HepG2 (cell line): Measurements from ENCODE around the gene TTC19. TPM values are rescaled to one million over a fixed set of nuclear protein-coding genes. Genes with fewer than 3 reads are reported as not detected.

Source experiments
- CC2D1A ChIP-seq: sonication (generic); formaldehyde crosslinking; IDR thresholded peaks from 2 replicates; pipeline ENCODE4 v1.8.1; 2023; ENCODE audit warnings: mild to moderate bottlenecking, missing genetic modification reagents
- FOXK2 ChIP-seq: fragments of 450-650 bp; IDR thresholded peaks from 2 replicates; pipeline ENCODE4 v1.6.1; 2016
- HDAC6 ChIP-seq: fragments of 200-600 bp; sonication (generic); IDR thresholded peaks from 2 replicates; pipeline ENCODE4 v1.7.0; 2017; ENCODE audit warnings: mild to moderate bottlenecking, antibody characterized with exemption, low read length, low read depth
- MXI1 ChIP-seq: IDR thresholded peaks from 3 replicates; pipeline ENCODE4 v1.6.1; 2012; ENCODE audit warnings: low read depth, low read length, inconsistent platforms, borderline replicate concordance
- SALL2 ChIP-seq: sonication (generic); formaldehyde crosslinking; IDR thresholded peaks from 2 replicates; pipeline ENCODE4 v1.8.1; 2023; ENCODE audit warnings: mild to moderate bottlenecking, missing genetic modification reagents, inconsistent platforms
- THAP11 ChIP-seq: IDR thresholded peaks from 2 replicates; pipeline ENCODE4 v1.6.1; 2016; ENCODE audit warnings: missing biosample characterization, missing genetic modification reagents
- ZSCAN12 ChIP-seq: sonication (generic); formaldehyde crosslinking; IDR thresholded peaks from 2 replicates; pipeline ENCODE4 v1.9.0; 2021; ENCODE audit warnings: mild to moderate bottlenecking, missing genetic modification reagents
- polyA plus RNA-seq, 8 experiments: library from polyadenylated mRNA; depleted of rRNA in 3 of 8; stranded (reverse) in 7 of 8; unstranded in 1 of 8; fragments of >200 nt; fragmentation: Illumina TruSeq in 4 of 8; extraction: Trizol in 4 of 8; gene quantifications; 2 replicates each; pipeline versions ENCODE4 v1.2.1 to v1.2.3, GENCODE V29; 2011 to 2016; ENCODE audit warnings: low read depth in 4 of 8, missing spikeins in 1 of 8, mixed read lengths in 1 of 8; ENCODE audit not compliant: insufficient read depth in 1 of 8
- total RNA-seq, 5 experiments: library from RNA; depleted of rRNA; stranded (reverse); fragments of >200 nt; fragmentation: Illumina TruSeq; extraction: Trizol; gene quantifications; 2 replicates each; pipeline ENCODE4 v1.2.3, GENCODE V29; 2016; ENCODE audit warnings: low read depth in 1 of 5
- TF ChIP-seq, protein P1 (sequence below): sonication (generic); formaldehyde crosslinking; IDR thresholded peaks from 2 replicates; pipeline ENCODE4 v1.4.0; 2020; ENCODE audit warnings: low read depth, missing genetic modification reagents
- TF ChIP-seq, protein P2 (sequence below): IDR thresholded peaks from 2 replicates; pipeline ENCODE4 v1.6.1; 2016; ENCODE audit warnings: mild to moderate bottlenecking
- TF ChIP-seq, protein P3 (sequence below): sonication (generic); formaldehyde crosslinking; IDR thresholded peaks from 2 replicates; pipeline ENCODE4 v1.5.1; 2020; ENCODE audit warnings: missing genetic modification reagents, mild to moderate bottlenecking, borderline replicate concordance
- TF ChIP-seq, protein P4 (sequence below): sonication (generic); formaldehyde crosslinking; IDR thresholded peaks from 2 replicates; pipeline ENCODE4 v1.9.0; 2021; ENCODE audit warnings: missing genetic modification reagents, borderline replicate concordance
- TF ChIP-seq, protein P5 (sequence below): sonication (generic); formaldehyde crosslinking; IDR thresholded peaks from 2 replicates; pipeline ENCODE4 v1.4.0; 2020; ENCODE audit warnings: missing genetic modification reagents, borderline replicate concordance
- TF ChIP-seq, protein P6 (sequence below): sonication (generic); formaldehyde crosslinking; IDR thresholded peaks from 2 replicates; pipeline ENCODE4 v1.4.0; 2020; ENCODE audit warnings: mild to moderate bottlenecking, missing genetic modification reagents, borderline replicate concordance

The TTC19 gene
- total and polyA plus RNA-seq, 2 of the 13 experiments (the other 11 are each of a cell fraction or from before 2014, with no cell fraction given), result 4.4 to 24.3 TPM

DNA sequence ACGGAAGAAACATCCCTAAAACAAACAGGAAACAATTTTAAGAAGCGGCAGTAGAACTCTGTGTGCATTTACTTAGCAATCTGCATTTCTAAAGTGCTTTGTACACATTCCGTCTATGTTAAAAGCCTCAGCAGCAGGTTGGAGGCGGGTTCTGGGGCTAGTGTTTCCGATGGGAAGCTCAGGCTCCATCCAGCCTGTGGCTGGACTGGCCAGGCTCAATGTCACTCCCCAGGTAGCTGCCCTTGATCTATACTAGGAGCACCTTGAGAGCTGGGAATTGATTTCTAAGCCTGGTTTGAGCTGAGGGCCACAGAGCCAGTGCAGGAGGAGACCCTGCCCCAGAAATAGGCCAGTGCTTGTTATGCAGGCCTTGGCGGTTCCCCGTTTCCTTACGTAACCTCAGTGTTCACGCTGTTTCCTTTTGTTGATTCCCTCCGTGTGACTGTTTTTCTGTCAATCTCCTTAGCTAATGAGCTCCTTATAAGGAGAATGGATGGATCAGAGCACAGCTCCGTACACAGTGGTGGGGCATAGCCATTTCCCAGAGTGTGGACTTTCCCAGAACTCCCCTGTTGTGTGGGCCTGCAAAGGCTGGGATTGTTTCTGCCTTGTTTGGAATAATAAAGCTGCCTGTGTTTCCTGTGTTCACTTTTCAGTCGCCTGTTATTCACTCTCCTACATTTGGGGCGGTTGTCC, 33.3 kb upstream of the TTC19 start (continued):
- TF ChIP-seq, protein P1, sequence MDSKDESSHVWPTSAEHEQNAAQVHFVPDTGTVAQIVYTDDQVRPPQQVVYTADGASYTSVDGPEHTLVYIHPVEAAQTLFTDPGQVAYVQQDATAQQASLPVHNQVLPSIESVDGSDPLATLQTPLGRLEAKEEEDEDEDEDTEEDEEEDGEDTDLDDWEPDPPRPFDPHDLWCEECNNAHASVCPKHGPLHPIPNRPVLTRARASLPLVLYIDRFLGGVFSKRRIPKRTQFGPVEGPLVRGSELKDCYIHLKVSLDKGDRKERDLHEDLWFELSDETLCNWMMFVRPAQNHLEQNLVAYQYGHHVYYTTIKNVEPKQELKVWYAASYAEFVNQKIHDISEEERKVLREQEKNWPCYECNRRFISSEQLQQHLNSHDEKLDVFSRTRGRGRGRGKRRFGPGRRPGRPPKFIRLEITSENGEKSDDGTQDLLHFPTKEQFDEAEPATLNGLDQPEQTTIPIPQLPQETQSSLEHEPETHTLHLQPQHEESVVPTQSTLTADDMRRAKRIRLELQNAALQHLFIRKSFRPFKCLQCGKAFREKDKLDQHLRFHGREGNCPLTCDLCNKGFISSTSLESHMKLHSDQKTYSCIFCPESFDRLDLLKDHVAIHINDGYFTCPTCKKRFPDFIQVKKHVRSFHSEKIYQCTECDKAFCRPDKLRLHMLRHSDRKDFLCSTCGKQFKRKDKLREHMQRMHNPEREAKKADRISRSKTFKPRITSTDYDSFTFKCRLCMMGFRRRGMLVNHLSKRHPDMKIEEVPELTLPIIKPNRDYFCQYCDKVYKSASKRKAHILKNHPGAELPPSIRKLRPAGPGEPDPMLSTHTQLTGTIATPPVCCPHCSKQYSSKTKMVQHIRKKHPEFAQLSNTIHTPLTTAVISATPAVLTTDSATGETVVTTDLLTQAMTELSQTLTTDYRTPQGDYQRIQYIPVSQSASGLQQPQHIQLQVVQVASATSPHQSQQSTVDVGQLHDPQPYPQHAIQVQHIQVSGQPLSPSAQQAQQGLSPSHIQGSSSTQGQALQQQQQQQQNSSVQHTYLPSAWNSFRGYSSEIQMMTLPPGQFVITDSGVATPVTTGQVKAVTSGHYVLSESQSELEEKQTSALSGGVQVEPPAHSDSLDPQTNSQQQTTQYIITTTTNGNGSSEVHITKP (CRISPR knock-in tag), result 0 out of 2 replicates have a peak, but pooled peaks have one; percentile 17
- TF ChIP-seq, protein P2, sequence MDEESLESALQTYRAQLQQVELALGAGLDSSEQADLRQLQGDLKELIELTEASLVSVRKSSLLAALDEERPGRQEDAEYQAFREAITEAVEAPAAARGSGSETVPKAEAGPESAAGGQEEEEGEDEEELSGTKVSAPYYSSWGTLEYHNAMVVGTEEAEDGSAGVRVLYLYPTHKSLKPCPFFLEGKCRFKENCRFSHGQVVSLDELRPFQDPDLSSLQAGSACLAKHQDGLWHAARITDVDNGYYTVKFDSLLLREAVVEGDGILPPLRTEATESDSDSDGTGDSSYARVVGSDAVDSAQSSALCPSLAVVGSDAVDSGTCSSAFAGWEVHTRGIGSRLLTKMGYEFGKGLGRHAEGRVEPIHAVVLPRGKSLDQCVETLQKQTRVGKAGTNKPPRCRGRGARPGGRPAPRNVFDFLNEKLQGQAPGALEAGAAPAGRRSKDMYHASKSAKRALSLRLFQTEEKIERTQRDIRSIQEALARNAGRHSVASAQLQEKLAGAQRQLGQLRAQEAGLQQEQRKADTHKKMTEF (CRISPR knock-in tag), result peak; percentile 41; the same call in 1 of the 2 replicates
- TF ChIP-seq, protein P3, sequence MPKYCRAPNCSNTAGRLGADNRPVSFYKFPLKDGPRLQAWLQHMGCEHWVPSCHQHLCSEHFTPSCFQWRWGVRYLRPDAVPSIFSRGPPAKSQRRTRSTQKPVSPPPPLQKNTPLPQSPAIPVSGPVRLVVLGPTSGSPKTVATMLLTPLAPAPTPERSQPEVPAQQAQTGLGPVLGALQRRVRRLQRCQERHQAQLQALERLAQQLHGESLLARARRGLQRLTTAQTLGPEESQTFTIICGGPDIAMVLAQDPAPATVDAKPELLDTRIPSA, result no peak
- TF ChIP-seq, protein P4, sequence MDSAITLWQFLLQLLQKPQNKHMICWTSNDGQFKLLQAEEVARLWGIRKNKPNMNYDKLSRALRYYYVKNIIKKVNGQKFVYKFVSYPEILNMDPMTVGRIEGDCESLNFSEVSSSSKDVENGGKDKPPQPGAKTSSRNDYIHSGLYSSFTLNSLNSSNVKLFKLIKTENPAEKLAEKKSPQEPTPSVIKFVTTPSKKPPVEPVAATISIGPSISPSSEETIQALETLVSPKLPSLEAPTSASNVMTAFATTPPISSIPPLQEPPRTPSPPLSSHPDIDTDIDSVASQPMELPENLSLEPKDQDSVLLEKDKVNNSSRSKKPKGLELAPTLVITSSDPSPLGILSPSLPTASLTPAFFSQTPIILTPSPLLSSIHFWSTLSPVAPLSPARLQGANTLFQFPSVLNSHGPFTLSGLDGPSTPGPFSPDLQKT (CRISPR knock-in tag), result no peak
- TF ChIP-seq FOXK2, result no peak
- 0 out of 2 replicates have a peak, but pooled peaks have one; percentile 31 for TF ChIP-seq THAP11 (CRISPR knock-in tag)
- TF ChIP-seq HDAC6, result no peak
- no peak for TF ChIP-seq SALL2
- TF ChIP-seq MXI1, result no peak
- TF ChIP-seq CC2D1A (CRISPR knock-in tag), result no peak
- TF ChIP-seq, protein P5, sequence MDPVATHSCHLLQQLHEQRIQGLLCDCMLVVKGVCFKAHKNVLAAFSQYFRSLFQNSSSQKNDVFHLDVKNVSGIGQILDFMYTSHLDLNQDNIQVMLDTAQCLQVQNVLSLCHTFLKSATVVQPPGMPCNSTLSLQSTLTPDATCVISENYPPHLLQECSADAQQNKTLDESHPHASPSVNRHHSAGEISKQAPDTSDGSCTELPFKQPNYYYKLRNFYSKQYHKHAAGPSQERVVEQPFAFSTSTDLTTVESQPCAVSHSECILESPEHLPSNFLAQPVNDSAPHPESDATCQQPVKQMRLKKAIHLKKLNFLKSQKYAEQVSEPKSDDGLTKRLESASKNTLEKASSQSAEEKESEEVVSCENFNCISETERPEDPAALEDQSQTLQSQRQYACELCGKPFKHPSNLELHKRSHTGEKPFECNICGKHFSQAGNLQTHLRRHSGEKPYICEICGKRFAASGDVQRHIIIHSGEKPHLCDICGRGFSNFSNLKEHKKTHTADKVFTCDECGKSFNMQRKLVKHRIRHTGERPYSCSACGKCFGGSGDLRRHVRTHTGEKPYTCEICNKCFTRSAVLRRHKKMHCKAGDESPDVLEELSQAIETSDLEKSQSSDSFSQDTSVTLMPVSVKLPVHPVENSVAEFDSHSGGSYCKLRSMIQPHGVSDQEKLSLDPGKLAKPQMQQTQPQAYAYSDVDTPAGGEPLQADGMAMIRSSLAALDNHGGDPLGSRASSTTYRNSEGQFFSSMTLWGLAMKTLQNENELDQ (CRISPR knock-in tag), result no peak
- TF ChIP-seq, protein P6, sequence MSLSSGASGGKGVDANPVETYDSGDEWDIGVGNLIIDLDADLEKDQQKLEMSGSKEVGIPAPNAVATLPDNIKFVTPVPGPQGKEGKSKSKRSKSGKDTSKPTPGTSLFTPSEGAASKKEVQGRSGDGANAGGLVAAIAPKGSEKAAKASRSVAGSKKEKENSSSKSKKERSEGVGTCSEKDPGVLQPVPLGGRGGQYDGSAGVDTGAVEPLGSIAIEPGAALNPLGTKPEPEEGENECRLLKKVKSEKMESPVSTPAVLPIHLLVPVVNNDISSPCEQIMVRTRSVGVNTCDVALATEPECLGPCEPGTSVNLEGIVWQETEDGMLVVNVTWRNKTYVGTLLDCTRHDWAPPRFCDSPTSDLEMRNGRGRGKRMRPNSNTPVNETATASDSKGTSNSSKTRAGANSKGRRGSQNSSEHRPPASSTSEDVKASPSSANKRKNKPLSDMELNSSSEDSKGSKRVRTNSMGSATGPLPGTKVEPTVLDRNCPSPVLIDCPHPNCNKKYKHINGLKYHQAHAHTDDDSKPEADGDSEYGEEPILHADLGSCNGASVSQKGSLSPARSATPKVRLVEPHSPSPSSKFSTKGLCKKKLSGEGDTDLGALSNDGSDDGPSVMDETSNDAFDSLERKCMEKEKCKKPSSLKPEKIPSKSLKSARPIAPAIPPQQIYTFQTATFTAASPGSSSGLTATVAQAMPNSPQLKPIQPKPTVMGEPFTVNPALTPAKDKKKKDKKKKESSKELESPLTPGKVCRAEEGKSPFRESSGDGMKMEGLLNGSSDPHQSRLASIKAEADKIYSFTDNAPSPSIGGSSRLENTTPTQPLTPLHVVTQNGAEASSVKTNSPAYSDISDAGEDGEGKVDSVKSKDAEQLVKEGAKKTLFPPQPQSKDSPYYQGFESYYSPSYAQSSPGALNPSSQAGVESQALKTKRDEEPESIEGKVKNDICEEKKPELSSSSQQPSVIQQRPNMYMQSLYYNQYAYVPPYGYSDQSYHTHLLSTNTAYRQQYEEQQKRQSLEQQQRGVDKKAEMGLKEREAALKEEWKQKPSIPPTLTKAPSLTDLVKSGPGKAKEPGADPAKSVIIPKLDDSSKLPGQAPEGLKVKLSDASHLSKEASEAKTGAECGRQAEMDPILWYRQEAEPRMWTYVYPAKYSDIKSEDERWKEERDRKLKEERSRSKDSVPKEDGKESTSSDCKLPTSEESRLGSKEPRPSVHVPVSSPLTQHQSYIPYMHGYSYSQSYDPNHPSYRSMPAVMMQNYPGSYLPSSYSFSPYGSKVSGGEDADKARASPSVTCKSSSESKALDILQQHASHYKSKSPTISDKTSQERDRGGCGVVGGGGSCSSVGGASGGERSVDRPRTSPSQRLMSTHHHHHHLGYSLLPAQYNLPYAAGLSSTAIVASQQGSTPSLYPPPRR (CRISPR knock-in tag), result no peak
- TF ChIP-seq ZSCAN12 (CRISPR knock-in tag), result no peak; the same call in 1 of the 2 replicates
